GM10266 (cell line): ENCODE results near the gene RAB35.

Experiments
- DNase-seq: peaks from one replicate; pipeline ENCODE4 v3.0.0; 2012; ENCODE audit errors: extremely low spot score
- CTCF ChIP-seq: IDR thresholded peaks from 2 replicates; pipeline ENCODE4 v1.5.1; 2012; ENCODE audit warnings: mild to moderate bottlenecking, low read depth; ENCODE audit not compliant: control insufficient read depth, insufficient read depth; ENCODE audit errors: missing control alignments

The RAB35 gene

GRCh38 chr12:120157678-120158077 is 41.1 kb upstream of the RAB35 start:
- TF ChIP-seq CTCF = no peak
- no peak for DNase-seq

- DNase-seq = no peak
- no peak for TF ChIP-seq CTCF
These were observed 40.0 kb upstream of the RAB35 start for GRCh38 chr12:120156315-120157259.

GRCh38 chr12:120155072-120155471 is 38.5 kb upstream of the RAB35 start:
- DNase-seq = no peak
- no peak for TF ChIP-seq CTCF

- TF ChIP-seq CTCF = no peak
- no peak for DNase-seq
These were observed 34.5 kb upstream of the RAB35 start for GRCh38 chr12:120150919-120151525.

- no peak for TF ChIP-seq CTCF
- no peak for DNase-seq
These were observed 31.5 kb upstream of the RAB35 start for GRCh38 chr12:120148011-120148410.

GRCh38 chr12:120145164-120145563 is 28.6 kb upstream of the RAB35 start:
- no peak for DNase-seq
- no peak for TF ChIP-seq CTCF

- TF ChIP-seq CTCF = no peak
- DNase-seq = no peak
These were observed 27.7 kb upstream of the RAB35 start for GRCh38 chr12:120144215-120144614.
